Measurements from ENCODE around the gene KIAA1217.

GRCh38 chr10:24518411-24518810 lies 309.5 kb downstream of the KIAA1217 start:
- no peak for TF ChIP-seq POLR2A (IDR thresholded peaks at IDR 0.05; ENCODE audit: low read depth, low read length)
- no peak for TF ChIP-seq POLR2AphosphoS5 (IDR thresholded peaks at IDR 0.05; ENCODE audit: low read depth, low read length)
- no peak for TF ChIP-seq SPI1 (IDR thresholded peaks at IDR 0.05; ENCODE audit: low read depth, low read length)
- TF ChIP-seq TAF1 (IDR thresholded peaks at IDR 0.05; ENCODE audit: low read depth, low read length): no peak

Data from GM12891 (cell line).